GM12872 (cell line): ENCODE measurements around the gene NHS.

Source experiments
- CTCF ChIP-seq: IDR thresholded peaks from 3 replicates; pipeline ENCODE4 v1.5.1; 2011; ENCODE audit warnings: low read depth, mild to moderate bottlenecking, low read length, moderate library complexity; ENCODE audit not compliant: insufficient read depth

The NHS gene

GRCh38 chrX:17494216-17494615 lies 119.2 kb downstream of the NHS start:
- TF ChIP-seq CTCF, result no peak

- TF ChIP-seq CTCF, result no peak
Observed at GRCh38 chrX:17495052-17495451, 120.1 kb downstream of the NHS start.

GRCh38 chrX:17496407-17496806 lies 121.4 kb downstream of the NHS start:
- TF ChIP-seq CTCF, result no peak

GRCh38 chrX:17497193-17497592 lies 122.2 kb downstream of the NHS start:
- TF ChIP-seq CTCF, result no peak

- no peak for TF ChIP-seq CTCF
Observed at GRCh38 chrX:17499512-17499911, 124.5 kb downstream of the NHS start.

- no peak for TF ChIP-seq CTCF
Observed at GRCh38 chrX:17500145-17500579, 125.2 kb downstream of the NHS start.

- no peak for TF ChIP-seq CTCF
Observed at GRCh38 chrX:17501746-17502145, 126.7 kb downstream of the NHS start.

- no peak for TF ChIP-seq CTCF
Observed at GRCh38 chrX:17511556-17511955, 136.6 kb downstream of the NHS start.
